Measurements from ENCODE around the gene CYP27A1. TPM values are rescaled to one million over a fixed set of nuclear protein-coding genes. Genes with fewer than 3 reads are reported as not detected.

Gene CYP27A1
- total and polyA plus RNA-seq, 3 donors from 2014 or later, result 30.2 to 62.8 (median 37.2) TPM

DNA sequence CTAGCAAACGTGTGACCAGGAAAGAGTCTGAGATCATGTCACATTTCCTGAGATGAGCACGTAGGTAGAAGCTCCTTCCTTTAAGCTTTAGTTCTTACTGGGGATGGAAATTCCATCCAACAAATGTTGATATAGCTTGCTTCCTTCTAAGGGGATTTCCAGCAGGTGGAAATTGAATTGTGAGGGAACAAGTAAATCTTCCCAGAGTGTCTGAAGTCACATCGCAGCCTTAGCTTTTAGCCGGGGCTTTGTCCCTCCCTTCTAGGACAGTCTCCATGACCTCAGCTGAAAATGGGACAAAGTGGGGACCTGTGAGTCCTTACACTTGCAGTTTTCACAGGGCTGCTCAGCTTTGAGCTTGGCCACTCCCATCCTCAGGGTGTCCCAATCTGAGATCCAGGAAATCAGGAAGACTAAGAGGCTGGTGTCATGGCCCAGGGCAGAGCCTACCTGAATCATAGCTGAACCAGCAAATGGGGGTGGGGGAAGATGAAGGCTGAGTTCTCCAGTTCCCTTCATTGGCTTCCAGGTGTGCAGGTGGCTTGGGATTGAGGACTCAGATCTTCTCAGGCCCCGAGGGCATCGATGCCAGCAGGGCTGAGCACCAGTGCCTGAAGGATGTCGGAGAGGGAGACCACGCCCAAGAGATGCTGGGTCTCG, 41.4 kb downstream of the CYP27A1 start:
- Histone ChIP-seq H3K4me1 (no peaks in the 10 kb centered on the region), H3K36me3 (ENCODE audit: low read depth, missing control alignments) (no peaks in the 10 kb centered on the region), H3K9me3 (no peaks in the 10 kb centered on the region), H3K4me3 (no peak overlapping the region), H3K27me3 (no peaks in the 10 kb centered on the region), H3K27ac (no peak overlapping the region)
- intact Hi-C loops (cut with DNase I; ENCODE audit: low total_unique reads), result no loop called here
- DNase-seq, result no peak
- TF ChIP-seq, protein P1, sequence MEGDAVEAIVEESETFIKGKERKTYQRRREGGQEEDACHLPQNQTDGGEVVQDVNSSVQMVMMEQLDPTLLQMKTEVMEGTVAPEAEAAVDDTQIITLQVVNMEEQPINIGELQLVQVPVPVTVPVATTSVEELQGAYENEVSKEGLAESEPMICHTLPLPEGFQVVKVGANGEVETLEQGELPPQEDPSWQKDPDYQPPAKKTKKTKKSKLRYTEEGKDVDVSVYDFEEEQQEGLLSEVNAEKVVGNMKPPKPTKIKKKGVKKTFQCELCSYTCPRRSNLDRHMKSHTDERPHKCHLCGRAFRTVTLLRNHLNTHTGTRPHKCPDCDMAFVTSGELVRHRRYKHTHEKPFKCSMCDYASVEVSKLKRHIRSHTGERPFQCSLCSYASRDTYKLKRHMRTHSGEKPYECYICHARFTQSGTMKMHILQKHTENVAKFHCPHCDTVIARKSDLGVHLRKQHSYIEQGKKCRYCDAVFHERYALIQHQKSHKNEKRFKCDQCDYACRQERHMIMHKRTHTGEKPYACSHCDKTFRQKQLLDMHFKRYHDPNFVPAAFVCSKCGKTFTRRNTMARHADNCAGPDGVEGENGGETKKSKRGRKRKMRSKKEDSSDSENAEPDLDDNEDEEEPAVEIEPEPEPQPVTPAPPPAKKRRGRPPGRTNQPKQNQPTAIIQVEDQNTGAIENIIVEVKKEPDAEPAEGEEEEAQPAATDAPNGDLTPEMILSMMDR (IDR thresholded peaks at IDR 0.05), result no peak
- no peak for TF ChIP-seq POLR2A (IDR thresholded peaks at IDR 0.05)
- WGBS, 2 donors, result 85 to 90% methylated on average over 9 of the region's 9 CpGs

DNA sequence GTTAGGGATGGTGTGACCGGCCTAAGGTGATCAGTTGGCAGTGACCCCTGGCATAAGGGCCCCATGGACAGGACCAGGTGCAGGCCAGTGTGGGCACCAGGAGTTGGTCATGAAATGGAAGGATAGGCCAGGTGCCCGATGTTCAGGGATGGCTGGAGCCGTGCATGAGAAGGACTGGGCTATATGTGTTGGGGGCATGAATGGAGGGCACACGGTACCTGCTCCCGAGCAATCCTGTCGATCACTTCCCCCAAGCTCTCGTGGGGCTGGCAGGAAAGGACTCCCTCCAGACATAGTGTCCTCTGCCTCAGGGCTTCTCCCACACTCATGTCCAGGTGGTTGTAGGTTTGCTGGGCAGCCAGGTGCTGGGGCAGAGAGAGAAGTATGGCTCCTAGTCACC, 42.1 kb downstream of the CYP27A1 start:
- Histone ChIP-seq H3K36me3 (ENCODE audit: low read depth, missing control alignments) (no peaks in the 10 kb centered on the region), H3K4me1 (no peaks in the 10 kb centered on the region), H3K27me3 (no peaks in the 10 kb centered on the region), H3K27ac (no peak overlapping the region), H3K4me3 (no peak overlapping the region), H3K9me3 (no peaks in the 10 kb centered on the region)
- TF ChIP-seq POLR2A (IDR thresholded peaks at IDR 0.05), result no peak
- TF ChIP-seq, protein P1 (IDR thresholded peaks at IDR 0.05), result no peak
- 91 to 95% methylated on average over 7 of the region's 7 CpGs for WGBS, 2 donors
- DNase-seq, result no peak
- intact Hi-C loops (cut with DNase I; ENCODE audit: low total_unique reads), result no loop called here

DNA sequence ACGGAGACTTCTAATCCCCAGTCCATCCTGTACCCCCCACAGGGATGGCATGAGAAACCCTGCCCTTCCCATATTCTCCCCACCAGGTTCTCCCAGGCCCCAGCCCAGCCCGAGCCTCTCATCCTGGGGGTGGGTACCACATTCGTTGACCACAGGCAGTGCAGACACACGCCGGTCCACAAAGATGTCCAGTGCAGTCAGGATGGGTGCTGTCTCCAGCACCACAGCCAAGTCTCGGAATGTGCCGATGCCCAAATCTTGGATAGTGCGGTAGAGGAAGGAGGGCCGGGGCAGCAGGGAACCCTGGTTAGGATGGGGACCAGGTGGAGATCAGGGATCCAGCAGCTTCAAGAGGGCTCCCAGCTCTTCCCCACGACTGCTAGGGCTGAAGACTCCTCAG, 44.8 kb downstream of the CYP27A1 start:
- Histone ChIP-seq H3K4me1 (no peaks in the 10 kb centered on the region), H3K9me3 (no peaks in the 10 kb centered on the region), H3K4me3 (no peak overlapping the region), H3K36me3 (ENCODE audit: low read depth, missing control alignments) (no peaks in the 10 kb centered on the region), H3K27ac (no peak overlapping the region), H3K27me3 (no peaks in the 10 kb centered on the region)
- TF ChIP-seq POLR2A (IDR thresholded peaks at IDR 0.05), result no peak
- TF ChIP-seq, protein P1 (IDR thresholded peaks at IDR 0.05), result no peak
- intact Hi-C loops (cut with DNase I; ENCODE audit: low total_unique reads), result no loop called here
- WGBS, 2 donors, result 91% methylated on average over 5 to 10 of the region's 10 CpGs
- no peak for DNase-seq

DNA sequence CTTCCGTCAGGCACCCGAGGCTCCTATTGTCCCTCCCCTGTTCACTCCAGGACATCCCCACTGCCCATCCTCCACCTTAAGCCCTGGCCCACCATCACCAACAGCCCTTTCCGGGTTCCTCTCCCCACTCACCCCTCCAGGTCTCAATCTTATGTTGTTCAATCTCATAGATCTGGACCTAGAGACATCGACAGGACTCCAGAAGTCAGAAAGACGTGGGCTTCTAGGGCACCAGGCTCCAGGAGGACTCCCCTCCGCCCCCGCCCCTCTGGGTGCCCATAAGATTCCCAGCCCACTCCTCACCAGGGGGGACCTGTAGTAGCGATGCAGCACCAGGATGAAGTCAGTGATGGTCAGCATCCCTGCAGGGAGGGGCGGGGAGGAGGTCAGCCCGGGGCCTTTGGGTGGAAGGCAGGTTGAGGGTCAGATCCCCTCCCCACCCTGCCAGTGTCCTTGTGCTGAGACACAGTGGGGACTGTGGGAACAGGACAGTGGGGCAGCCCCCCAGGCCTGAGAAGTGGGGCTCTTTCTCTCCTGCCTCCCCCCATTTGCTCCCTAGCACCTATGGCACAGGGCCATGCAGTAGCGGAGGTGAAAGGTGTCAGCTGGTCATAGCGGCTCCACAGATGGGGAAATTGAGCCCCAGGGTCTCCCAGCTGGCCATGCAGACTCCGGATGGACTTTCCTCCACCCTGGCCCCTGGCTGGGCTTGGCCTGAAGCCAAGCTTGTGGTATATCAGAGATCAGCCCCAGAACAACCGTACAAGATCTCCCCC, 45.9 kb downstream of the CYP27A1 start:
- intact Hi-C loops (cut with DNase I; ENCODE audit: low total_unique reads), result no loop called here
- Histone ChIP-seq H3K9me3 (no peaks in the 10 kb centered on the region), H3K4me1 (peaks cover 8% of the 10 kb centered on the region), H3K36me3 (ENCODE audit: low read depth, missing control alignments) (no peaks in the 10 kb centered on the region), H3K4me3 (no peak overlapping the region), H3K27ac (no peak overlapping the region), H3K27me3 (no peaks in the 10 kb centered on the region)
- TF ChIP-seq, protein P1 (IDR thresholded peaks at IDR 0.05), result no peak
- TF ChIP-seq POLR2A (IDR thresholded peaks at IDR 0.05), result no peak
- DNase-seq, result no peak
- WGBS, 2 donors, result 81 to 83% methylated on average over 9 to 14 of the region's 14 CpGs
